ENCODE data around the gene PYURF. TPM values are rescaled to one million over a fixed set of nuclear protein-coding genes. Genes with fewer than 3 reads are reported as not detected.

PYURF gene
- total and polyA plus RNA-seq, 9 of the 15 experiments (the other 6 are each of a cell fraction or from before 2014, with no cell fraction given) = 22.5 to 199 (median 108) TPM

GRCh38 chr4:88533088-88533790 is 9.7 kb upstream of the PYURF start (continued):
- TF ChIP-seq RREB1 (CRISPR knock-in tag; IDR thresholded peaks at IDR 0.05) (no peak), HEY1 (CRISPR knock-in tag; IDR thresholded peaks at IDR 0.05; ENCODE audit: borderline replicate concordance) (no peak), BDP1 (IDR thresholded peaks at IDR 0.05; ENCODE audit: insufficient read depth, insufficient read length) (no peak), ZNF280A (IDR thresholded peaks at IDR 0.05; ENCODE audit: low read depth, partially characterized antibody) (no peak), ZNF644 (tag; IDR thresholded peaks at IDR 0.05; ENCODE audit: low read depth) (no peak), SMAD4 (CRISPR knock-in tag; conservative IDR thresholded peaks at IDR 0.05) (no peak)

All from K562 (cell line).